HCT116 (cell line): Measurements from ENCODE around the gene TMEM140. TPM values are rescaled to one million over a fixed set of nuclear protein-coding genes. Genes with fewer than 3 reads are reported as not detected.

Experiments used
- ATAC-seq: fragments of 200-7000 bp; cut with Tn5 transposase; 2 replicates; pipeline ENCODE4 v1.9.1; 2020; ENCODE audit warnings: mild to moderate bottlenecking, moderate library complexity
- BruUV-seq: library from RNA; stranded (reverse); fragments of 400-500 nt; replicated peaks from 2 replicates; lab custom pipeline; 2021; lab: Mats Ljungman, UMichigan
- CTCF ChIA-PET: fragments of 300-600 bp; sonication (Branson Sonifier 250); formaldehyde crosslinking; loops from one replicate; lab custom pipeline; 2021; ENCODE audit warnings: antibody characterized with exemption; lab: Charles Lee
- POLR2A ChIA-PET: fragments of 300-600, 350-600 bp; sonication (Branson Sonifier 250); formaldehyde crosslinking; loops from one replicate; lab custom pipeline; 2021; ENCODE audit warnings: antibody characterized with exemption; lab: Charles Lee
- RAD21 ChIA-PET, 2 experiments: fragments of 300-600 bp; sonication (Branson Sonifier 250); formaldehyde crosslinking; loops; one replicate each; lab custom pipeline; 2023; ENCODE audit warnings: low total read pairs in 2 of 2; ENCODE audit not compliant: uncharacterized antibody in 2 of 2, unreplicated experiment in 2 of 2, low non-redundant PET in 1 of 2; lab: Charles Lee
- DNase-seq: peaks from one replicate; pipeline ENCODE4 v3.0.0-alpha.2; 2010; ENCODE audit warnings: low read depth, low spot score
- H2AFZ ChIP-seq: fragments of 200-600 bp; shearing (Covaris generic), sonication (generic); 2 replicates; pipeline ENCODE4 v1.6.1; 2017; ENCODE audit warnings: low read depth, mixed run types, mixed read lengths, antibody characterized with exemption, low read length; ENCODE audit not compliant: poor library complexity, severe bottlenecking
- H3K27ac ChIP-seq: 2 replicates; pipeline ENCODE4 v1.5.1; 2012; ENCODE audit warnings: low read depth, low read length
- H3K27me3 ChIP-seq: fragments of 200-600 bp; sonication (generic); 2 replicates; pipeline ENCODE4 v1.6.1; 2016; ENCODE audit warnings: mixed run types, low read length, mixed read lengths; ENCODE audit not compliant: insufficient read depth
- H3K36me3 ChIP-seq, 2 experiments: fragments of 200-500 bp in 1 of 2; fragments of 200-600 bp in 1 of 2; sonication (Bioruptor generic) in 1 of 2; sonication (generic) in 1 of 2; 2 replicates each; pipeline versions ENCODE4 v1.5.1 to v1.6.1; 2014 to 2016; ENCODE audit warnings: low read length in 2 of 2, inconsistent platforms in 1 of 2, mixed read lengths in 1 of 2, mixed run types in 1 of 2; ENCODE audit not compliant: insufficient read depth in 2 of 2, control insufficient read depth in 1 of 2
- H3K4me1 ChIP-seq, 2 experiments: fragments of 200-600 bp in 1 of 2; sonication (generic) in 1 of 2; 2 replicates each; pipeline versions ENCODE4 v1.5.1 to v1.6.1; 2012 to 2017; ENCODE audit warnings: low read length in 2 of 2, inconsistent platforms in 1 of 2, mild to moderate bottlenecking in 1 of 2, mixed read lengths in 1 of 2, mixed run types in 1 of 2, moderate library complexity in 1 of 2; ENCODE audit not compliant: insufficient read depth in 2 of 2, control insufficient read depth in 1 of 2
- H3K4me2 ChIP-seq: fragments of 200-600 bp; sonication (generic); 2 replicates; pipeline ENCODE4 v1.6.1; 2017; ENCODE audit warnings: mixed run types, low read length, mixed read lengths
- H3K4me3 ChIP-seq, 2 experiments: fragments of 200-600 bp in 1 of 2; sonication (generic) in 1 of 2; replicated peaks in 1 of 2; 2 replicates each; pipeline ENCODE4 v1.5.1; 2011 to 2016; ENCODE audit warnings: low read length in 2 of 2, control low read depth in 1 of 2, low read depth in 1 of 2, mild to moderate bottlenecking in 1 of 2, mixed read lengths in 1 of 2, mixed run types in 1 of 2
- H3K79me2 ChIP-seq: fragments of 200-600 bp; sonication (generic); 2 replicates; pipeline ENCODE4 v1.6.1; 2017; ENCODE audit warnings: mild to moderate bottlenecking, mixed run types, low read length, moderate library complexity, mixed read lengths; ENCODE audit not compliant: insufficient read depth
- H3K9ac ChIP-seq: fragments of 200-600 bp; sonication (generic); 2 replicates; pipeline ENCODE4 v1.6.1; 2016; ENCODE audit warnings: low read length, mixed read lengths
- H3K9me2 ChIP-seq: fragments of 200-600 bp; sonication (generic), shearing (Covaris generic); 2 replicates; pipeline ENCODE4 v1.6.1; 2017; ENCODE audit warnings: mixed run types, mild to moderate bottlenecking, moderate library complexity; ENCODE audit not compliant: insufficient read depth
- H3K9me3 ChIP-seq, 2 experiments: fragments of 200-500 bp in 1 of 2; fragments of 200-600 bp in 1 of 2; sonication (Bioruptor generic) in 1 of 2; sonication (generic) in 1 of 2; 2 replicates each; pipeline ENCODE4 v1.6.1; 2014 to 2017; ENCODE audit warnings: low read length in 2 of 2, mixed read lengths in 2 of 2, inconsistent platforms in 1 of 2, low read depth in 1 of 2, mild to moderate bottlenecking in 1 of 2, mixed run types in 1 of 2, moderate library complexity in 1 of 2; ENCODE audit not compliant: control insufficient read depth in 1 of 2, insufficient read depth in 1 of 2
- H4K20me1 ChIP-seq: fragments of 200-600 bp; sonication (generic), shearing (Covaris generic); 2 replicates; pipeline ENCODE4 v1.6.1; 2017; ENCODE audit warnings: mixed run types, mild to moderate bottlenecking, moderate library complexity; ENCODE audit not compliant: insufficient read depth
- EGR1 ChIP-seq: IDR thresholded peaks from 2 replicates; pipeline ENCODE4 v1.6.1; 2012; ENCODE audit warnings: low read depth
- ELF1 ChIP-seq: IDR thresholded peaks from 2 replicates; pipeline ENCODE4 v1.6.1; 2012; ENCODE audit warnings: low read depth, borderline replicate concordance
- EZH2phosphoT487 ChIP-seq: fragments of 200-600 bp; IDR thresholded peaks from 2 replicates; pipeline ENCODE4 v1.6.1; 2018; ENCODE audit warnings: antibody characterized with exemption, borderline replicate concordance
- FOSL1 ChIP-seq: IDR thresholded peaks from 2 replicates; pipeline ENCODE4 v1.6.1; 2012; ENCODE audit warnings: low read depth
- POLR2A ChIP-seq: IDR thresholded peaks from 2 replicates; pipeline ENCODE4 v1.7.0; 2011; ENCODE audit warnings: borderline replicate concordance; ENCODE audit not compliant: insufficient read depth, insufficient read length; ENCODE audit errors: extremely low read depth
- SP1 ChIP-seq: IDR thresholded peaks from 2 replicates; pipeline ENCODE4 v1.6.1; 2012; ENCODE audit warnings: low read depth
- SRF ChIP-seq: IDR thresholded peaks from 2 replicates; pipeline ENCODE4 v1.6.1; 2012; ENCODE audit warnings: low read depth
- TCF7L2 ChIP-seq: IDR thresholded peaks from 2 replicates; pipeline ENCODE4 v1.7.0; 2011; ENCODE audit warnings: borderline replicate concordance, inconsistent platforms; ENCODE audit not compliant: insufficient read depth, insufficient read length; ENCODE audit errors: extremely low read depth
- YY1 ChIP-seq: IDR thresholded peaks from 2 replicates; pipeline ENCODE4 v1.6.1; 2011; ENCODE audit warnings: low read length, low read depth, moderate library complexity, mild to moderate bottlenecking; ENCODE audit not compliant: insufficient replicate concordance; ENCODE audit errors: extremely low read depth
- ZFX ChIP-seq: fragments of 450-650 bp; IDR thresholded peaks from 2 replicates; pipeline ENCODE4 v1.6.1; 2017
- ZNF274 ChIP-seq: fragments of 200-500 bp; sonication (Bioruptor generic); IDR thresholded peaks from 2 replicates; pipeline ENCODE4 v1.6.1; 2014; ENCODE audit warnings: mild to moderate bottlenecking, low read depth, low read length, inconsistent platforms
- intact Hi-C: fragments of 100-400 bp; cut with micrococcal nuclease; formaldehyde crosslinking; loops from 2 replicates; pipeline ENCODE4 v1.10.0; 2022
- total RNA-seq: library from RNA; stranded (reverse); gene quantifications from one replicate; pipeline ENCODE4 v1.2.1, GENCODE V29; 2021; ENCODE audit not compliant: unreplicated experiment
- TF ChIP-seq, protein P1 (sequence below): IDR thresholded peaks from 2 replicates; pipeline ENCODE4 v1.6.1; 2012
- TF ChIP-seq, protein P2 (sequence below): IDR thresholded peaks from 2 replicates; pipeline ENCODE4 v1.6.1; 2012; ENCODE audit warnings: low read depth
- TF ChIP-seq, protein P3 (sequence below), 3 experiments: fragments of 200-600 bp in 1 of 3; sonication (generic) in 1 of 3; IDR thresholded peaks in 2 of 3; conservative IDR thresholded peaks in 1 of 3; 2 replicates each; pipeline ENCODE4 v1.5.1; 2012 to 2017; ENCODE audit warnings: low read depth in 2 of 3, low read length in 2 of 3, antibody characterized with exemption in 1 of 3, borderline replicate concordance in 1 of 3, control low read depth in 1 of 3, mild to moderate bottlenecking in 1 of 3, mixed read lengths in 1 of 3, mixed run types in 1 of 3, moderate library complexity in 1 of 3; ENCODE audit not compliant: insufficient read depth in 1 of 3
- TF ChIP-seq, protein P4 (sequence below): IDR thresholded peaks from 2 replicates; pipeline ENCODE4 v1.6.1; 2012
- TF ChIP-seq, protein P5 (sequence below): IDR thresholded peaks from 2 replicates; pipeline ENCODE4 v1.6.1; 2011; ENCODE audit warnings: mild to moderate bottlenecking, low read length, moderate library complexity; ENCODE audit not compliant: insufficient replicate concordance; ENCODE audit errors: extremely low read depth

The TMEM140 gene
- total RNA-seq, 1 experiment from 2014 or later = not detected

DNA sequence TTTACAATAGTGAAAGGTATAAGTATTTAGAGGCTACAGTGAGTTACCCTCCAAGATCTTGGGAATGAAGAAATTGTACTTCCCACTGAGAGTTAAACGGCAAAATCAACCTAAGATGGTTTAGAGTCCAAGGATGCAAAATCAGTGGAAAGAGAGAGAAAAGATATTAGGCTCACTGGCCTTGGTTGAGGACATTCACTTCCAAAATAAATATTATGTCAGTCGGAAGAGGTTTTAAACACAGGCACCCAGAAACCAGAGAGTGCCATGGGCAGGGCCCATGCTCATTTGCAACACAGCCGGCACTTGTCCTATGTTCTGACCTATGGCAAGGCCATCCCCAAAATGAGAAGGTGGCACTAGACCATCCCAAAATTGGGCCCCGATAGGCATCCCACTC, 67.3 kb downstream of the TMEM140 start:
- Histone ChIP-seq H3K4me1 (peaks cover 5 to 7% of the 10 kb centered on the region in 2 experiments; a peak in 3 of 4 replicates), H3K9me2 (no peaks in the 10 kb centered on the region), H3K36me3 (no peaks in the 10 kb centered on the region), H3K9me3 (no peaks in the 10 kb centered on the region), H3K27ac (no peak overlapping the region), H3K79me2 (no peaks in the 10 kb centered on the region), H3K4me2 (no peak overlapping the region), H3K27me3 (no peaks in the 10 kb centered on the region), H4K20me1 (no peaks in the 10 kb centered on the region), H2AFZ (no peak overlapping the region), H3K4me3 (no peak overlapping the region), H3K9ac (no peak overlapping the region)
- BruUV-seq = no TSS peak
- no peak for DNase-seq
- no peak for ATAC-seq
- ChIA-PET RAD21 (no interaction called here), CTCF (no interaction called here), POLR2A (no interaction called here)
- intact Hi-C loops = no loop called here
- no peak for TF ChIP-seq SRF
- no peak for TF ChIP-seq FOSL1
- TF ChIP-seq, protein P1, sequence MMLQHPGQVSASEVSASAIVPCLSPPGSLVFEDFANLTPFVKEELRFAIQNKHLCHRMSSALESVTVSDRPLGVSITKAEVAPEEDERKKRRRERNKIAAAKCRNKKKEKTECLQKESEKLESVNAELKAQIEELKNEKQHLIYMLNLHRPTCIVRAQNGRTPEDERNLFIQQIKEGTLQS = no peak
- TF ChIP-seq, protein P2, sequence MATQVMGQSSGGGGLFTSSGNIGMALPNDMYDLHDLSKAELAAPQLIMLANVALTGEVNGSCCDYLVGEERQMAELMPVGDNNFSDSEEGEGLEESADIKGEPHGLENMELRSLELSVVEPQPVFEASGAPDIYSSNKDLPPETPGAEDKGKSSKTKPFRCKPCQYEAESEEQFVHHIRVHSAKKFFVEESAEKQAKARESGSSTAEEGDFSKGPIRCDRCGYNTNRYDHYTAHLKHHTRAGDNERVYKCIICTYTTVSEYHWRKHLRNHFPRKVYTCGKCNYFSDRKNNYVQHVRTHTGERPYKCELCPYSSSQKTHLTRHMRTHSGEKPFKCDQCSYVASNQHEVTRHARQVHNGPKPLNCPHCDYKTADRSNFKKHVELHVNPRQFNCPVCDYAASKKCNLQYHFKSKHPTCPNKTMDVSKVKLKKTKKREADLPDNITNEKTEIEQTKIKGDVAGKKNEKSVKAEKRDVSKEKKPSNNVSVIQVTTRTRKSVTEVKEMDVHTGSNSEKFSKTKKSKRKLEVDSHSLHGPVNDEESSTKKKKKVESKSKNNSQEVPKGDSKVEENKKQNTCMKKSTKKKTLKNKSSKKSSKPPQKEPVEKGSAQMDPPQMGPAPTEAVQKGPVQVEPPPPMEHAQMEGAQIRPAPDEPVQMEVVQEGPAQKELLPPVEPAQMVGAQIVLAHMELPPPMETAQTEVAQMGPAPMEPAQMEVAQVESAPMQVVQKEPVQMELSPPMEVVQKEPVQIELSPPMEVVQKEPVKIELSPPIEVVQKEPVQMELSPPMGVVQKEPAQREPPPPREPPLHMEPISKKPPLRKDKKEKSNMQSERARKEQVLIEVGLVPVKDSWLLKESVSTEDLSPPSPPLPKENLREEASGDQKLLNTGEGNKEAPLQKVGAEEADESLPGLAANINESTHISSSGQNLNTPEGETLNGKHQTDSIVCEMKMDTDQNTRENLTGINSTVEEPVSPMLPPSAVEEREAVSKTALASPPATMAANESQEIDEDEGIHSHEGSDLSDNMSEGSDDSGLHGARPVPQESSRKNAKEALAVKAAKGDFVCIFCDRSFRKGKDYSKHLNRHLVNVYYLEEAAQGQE = no peak
- TF ChIP-seq ZNF274 = no peak
- TF ChIP-seq POLR2A = no peak
- no peak for TF ChIP-seq EZH2phosphoT487
- TF ChIP-seq TCF7L2 = no peak
- TF ChIP-seq, protein P3, sequence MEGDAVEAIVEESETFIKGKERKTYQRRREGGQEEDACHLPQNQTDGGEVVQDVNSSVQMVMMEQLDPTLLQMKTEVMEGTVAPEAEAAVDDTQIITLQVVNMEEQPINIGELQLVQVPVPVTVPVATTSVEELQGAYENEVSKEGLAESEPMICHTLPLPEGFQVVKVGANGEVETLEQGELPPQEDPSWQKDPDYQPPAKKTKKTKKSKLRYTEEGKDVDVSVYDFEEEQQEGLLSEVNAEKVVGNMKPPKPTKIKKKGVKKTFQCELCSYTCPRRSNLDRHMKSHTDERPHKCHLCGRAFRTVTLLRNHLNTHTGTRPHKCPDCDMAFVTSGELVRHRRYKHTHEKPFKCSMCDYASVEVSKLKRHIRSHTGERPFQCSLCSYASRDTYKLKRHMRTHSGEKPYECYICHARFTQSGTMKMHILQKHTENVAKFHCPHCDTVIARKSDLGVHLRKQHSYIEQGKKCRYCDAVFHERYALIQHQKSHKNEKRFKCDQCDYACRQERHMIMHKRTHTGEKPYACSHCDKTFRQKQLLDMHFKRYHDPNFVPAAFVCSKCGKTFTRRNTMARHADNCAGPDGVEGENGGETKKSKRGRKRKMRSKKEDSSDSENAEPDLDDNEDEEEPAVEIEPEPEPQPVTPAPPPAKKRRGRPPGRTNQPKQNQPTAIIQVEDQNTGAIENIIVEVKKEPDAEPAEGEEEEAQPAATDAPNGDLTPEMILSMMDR (IDR thresholded peaks at IDR 0.05 in 2 of 3, conservative IDR thresholded peaks at IDR 0.05 in 1 of 3; ENCODE audit: borderline replicate concordance in 1 of 3, insufficient read depth in 1 of 3, low read depth in 2 of 3, low read length in 2 of 3) = no peak
- TF ChIP-seq ZFX = no peak
- TF ChIP-seq YY1 = no peak
- no peak for TF ChIP-seq SP1
- TF ChIP-seq ELF1 = no peak
- TF ChIP-seq, protein P4, sequence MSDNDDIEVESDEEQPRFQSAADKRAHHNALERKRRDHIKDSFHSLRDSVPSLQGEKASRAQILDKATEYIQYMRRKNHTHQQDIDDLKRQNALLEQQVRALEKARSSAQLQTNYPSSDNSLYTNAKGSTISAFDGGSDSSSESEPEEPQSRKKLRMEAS = no peak
- TF ChIP-seq EGR1 = no peak
- TF ChIP-seq, protein P5, sequence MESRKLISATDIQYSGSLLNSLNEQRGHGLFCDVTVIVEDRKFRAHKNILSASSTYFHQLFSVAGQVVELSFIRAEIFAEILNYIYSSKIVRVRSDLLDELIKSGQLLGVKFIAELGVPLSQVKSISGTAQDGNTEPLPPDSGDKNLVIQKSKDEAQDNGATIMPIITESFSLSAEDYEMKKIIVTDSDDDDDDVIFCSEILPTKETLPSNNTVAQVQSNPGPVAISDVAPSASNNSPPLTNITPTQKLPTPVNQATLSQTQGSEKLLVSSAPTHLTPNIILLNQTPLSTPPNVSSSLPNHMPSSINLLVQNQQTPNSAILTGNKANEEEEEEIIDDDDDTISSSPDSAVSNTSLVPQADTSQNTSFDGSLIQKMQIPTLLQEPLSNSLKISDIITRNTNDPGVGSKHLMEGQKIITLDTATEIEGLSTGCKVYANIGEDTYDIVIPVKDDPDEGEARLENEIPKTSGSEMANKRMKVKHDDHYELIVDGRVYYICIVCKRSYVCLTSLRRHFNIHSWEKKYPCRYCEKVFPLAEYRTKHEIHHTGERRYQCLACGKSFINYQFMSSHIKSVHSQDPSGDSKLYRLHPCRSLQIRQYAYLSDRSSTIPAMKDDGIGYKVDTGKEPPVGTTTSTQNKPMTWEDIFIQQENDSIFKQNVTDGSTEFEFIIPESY = no peak
